ENCODE measurements around the gene E2F4. TPM values are rescaled to one million over a fixed set of nuclear protein-coding genes. Genes with fewer than 3 reads are reported as not detected.
A peak's percentile ranks its signal among the peaks of the same experiment; 100 is the strongest.

E2F4 gene
- polyA plus RNA-seq, 1 donor (not counting 4 experiments of a cell fraction or from before 2014, with no cell fraction given): 64.7 TPM

GRCh38 chr16:67174706-67175231 lies 17.2 kb upstream of the E2F4 start:
- FAIRE-seq: no peak
- no peak for DNase-seq (ENCODE audit: low read depth, low spot score)
- TF ChIP-seq CTCF (optimal IDR thresholded peaks at IDR 0.05 in 1 of 3, IDR thresholded peaks at IDR 0.05 in 1 of 3, conservative IDR thresholded peaks at IDR 0.05 in 1 of 3; ENCODE audit: extremely low read depth in 1 of 3, insufficient read depth in 2 of 3, low read length in 3 of 3): no peak
- TF ChIP-seq EZH2 (IDR thresholded peaks at IDR 0.05; ENCODE audit: low read length): no peak
- Histone ChIP-seq H3K27me3 (ENCODE audit: control insufficient read depth, extremely low read depth, insufficient read depth, low read length) (no peaks in the 10 kb centered on the region), H3K9me3 (ENCODE audit: control insufficient read depth, low read depth, low read length) (no peaks in the 10 kb centered on the region), H3K9me1 (ENCODE audit: control insufficient read depth, extremely low read depth, insufficient read depth, low read length) (no peaks in the 10 kb centered on the region), H3K27ac (ENCODE audit: control insufficient read depth, insufficient read depth, low read length) (peak overlapping the region; percentile 31), H3K79me2 (ENCODE audit: control insufficient read depth, insufficient read depth, low read length) (no peaks in the 10 kb centered on the region), H3K36me3 (ENCODE audit: control insufficient read depth in 2 of 2, extremely low read depth in 1 of 2, insufficient read depth in 2 of 2, low read length in 2 of 2) (peaks cover 0 to 1% of the 10 kb centered on the region in 2 experiments), H2AFZ (ENCODE audit: control insufficient read depth, low read length) (no peak overlapping the region), H4K20me1 (ENCODE audit: control insufficient read depth, extremely low read depth, insufficient read depth, low read length) (no peaks in the 10 kb centered on the region), H3K4me3 (ENCODE audit: control insufficient read depth in 2 of 3, extremely low read depth in 1 of 3, insufficient read depth in 2 of 3, low read depth in 1 of 3, low read length in 3 of 3) (peak overlapping the region; percentile 43 to 66 (median 55)), H3K9ac (ENCODE audit: control insufficient read depth, extremely low read depth, insufficient read depth, low read length) (peak overlapping the region; percentile 50), H3K4me1 (ENCODE audit: control insufficient read depth, extremely low read depth, insufficient read depth, low read length) (peaks cover 51% of the 10 kb centered on the region), H3K4me2 (ENCODE audit: control insufficient read depth, extremely low read depth, insufficient read depth, low read depth, low read length) (peak overlapping the region; percentile 90)
- dilution Hi-C loops (cut with MboI; ENCODE audit: extremely low pct_ligation_motif_present, low sequenced_read_pairs): no loop called here

- dilution Hi-C loops (cut with MboI; ENCODE audit: extremely low pct_ligation_motif_present, low sequenced_read_pairs): no loop called here
- no peak for FAIRE-seq
These were observed 15.3 kb upstream of the E2F4 start for GRCh38 chr16:67176662-67177061.

More at GRCh38 chr16:67176662-67177061, 15.3 kb upstream of the E2F4 start:
- no peaks in the 10 kb centered on the region for H4K20me1 ChIP-seq (ENCODE audit: control insufficient read depth, extremely low read depth, insufficient read depth, low read length)
- peaks cover 46% of the 10 kb centered on the region for H3K4me1 ChIP-seq (ENCODE audit: control insufficient read depth, extremely low read depth, insufficient read depth, low read length)
- no peaks in the 10 kb centered on the region for H3K27me3 ChIP-seq (ENCODE audit: control insufficient read depth, extremely low read depth, insufficient read depth, low read length)
- no peak overlapping the region for H3K27ac ChIP-seq (ENCODE audit: control insufficient read depth, insufficient read depth, low read length)
- H3K79me2 ChIP-seq (ENCODE audit: control insufficient read depth, insufficient read depth, low read length): no peaks in the 10 kb centered on the region
- H2AFZ ChIP-seq (ENCODE audit: control insufficient read depth, low read length): no peak overlapping the region
- no peak for DNase-seq (ENCODE audit: low read depth, low spot score)
- no peaks in the 10 kb centered on the region for H3K9me3 ChIP-seq (ENCODE audit: control insufficient read depth, low read depth, low read length)
- no peaks in the 10 kb centered on the region for H3K9me1 ChIP-seq (ENCODE audit: control insufficient read depth, extremely low read depth, insufficient read depth, low read length)
- no peak overlapping the region for H3K4me3 ChIP-seq (ENCODE audit: control insufficient read depth in 2 of 3, extremely low read depth in 1 of 3, insufficient read depth in 2 of 3, low read depth in 1 of 3, low read length in 3 of 3)
- H3K4me2 ChIP-seq (ENCODE audit: control insufficient read depth, extremely low read depth, insufficient read depth, low read depth, low read length): no peak overlapping the region
- TF ChIP-seq EZH2 (IDR thresholded peaks at IDR 0.05; ENCODE audit: low read length) (no peak), CTCF (optimal IDR thresholded peaks at IDR 0.05 in 1 of 3, IDR thresholded peaks at IDR 0.05 in 1 of 3, conservative IDR thresholded peaks at IDR 0.05 in 1 of 3; ENCODE audit: extremely low read depth in 1 of 3, insufficient read depth in 2 of 3, low read length in 3 of 3) (no peak)
- peaks cover 0 to 3% of the 10 kb centered on the region in 2 experiments for H3K36me3 ChIP-seq (ENCODE audit: control insufficient read depth in 2 of 2, extremely low read depth in 1 of 2, insufficient read depth in 2 of 2, low read length in 2 of 2)
- H3K9ac ChIP-seq (ENCODE audit: control insufficient read depth, extremely low read depth, insufficient read depth, low read length): no peak overlapping the region
